ENCODE data around the gene METAP1.
"Not testable (repeated sequence)": the region's sequence is repeated elsewhere in the genome, so short reads cannot be mapped to it uniquely, and the experiment has no call there.

Gene METAP1

GRCh38 chr4:99074816-99075215 lies 79.3 kb downstream of the METAP1 start:
- CTCF ChIA-PET = interaction anchor here (1.2 kb wide), 1 partner anchor 13 kb away, joined by 3 read pairs; no protein-coding TSS in a partner anchor
- TF ChIP-seq CTCF (IDR thresholded peaks at IDR 0.05; ENCODE audit: control extremely low read depth, extremely low read depth, low read depth, missing control alignments) = no peak
- DNase-seq (ENCODE audit: extremely low spot score) = no peak
- POLR2A ChIA-PET = interaction anchor here (0.6 kb wide), 1 partner anchor 873 kb away, joined by 3 read pairs; no protein-coding TSS in a partner anchor

- CTCF ChIA-PET = no interaction called here
- no peak for DNase-seq (ENCODE audit: extremely low spot score)
- POLR2A ChIA-PET = no interaction called here
- no peak for TF ChIP-seq CTCF (IDR thresholded peaks at IDR 0.05; ENCODE audit: control extremely low read depth, extremely low read depth, low read depth, missing control alignments)
Measured at GRCh38 chr4:99076292-99076976, 80.9 kb downstream of the METAP1 start.

GRCh38 chr4:99077177-99077576 lies 81.7 kb downstream of the METAP1 start:
- ChIA-PET POLR2A (no interaction called here), CTCF (no interaction called here)
- no peak for DNase-seq (ENCODE audit: extremely low spot score)
- no peak for TF ChIP-seq CTCF (IDR thresholded peaks at IDR 0.05; ENCODE audit: control extremely low read depth, extremely low read depth, low read depth, missing control alignments)

- DNase-seq (ENCODE audit: extremely low spot score) = no peak
- ChIA-PET CTCF (interaction anchor here (0.8 to 1.6 kb wide), 5 partner anchors 9 to 83 kb away, joined by 3 to 5 read pairs (median 4); partner anchors contain the start of genes ADH5 and METAP1), POLR2A (no interaction called here)
- TF ChIP-seq CTCF (IDR thresholded peaks at IDR 0.05; ENCODE audit: control extremely low read depth, extremely low read depth, low read depth, missing control alignments) = no peak
Measured at GRCh38 chr4:99078336-99078735, 82.8 kb downstream of the METAP1 start.

GRCh38 chr4:99078931-99079624 lies 83.6 kb downstream of the METAP1 start:
- ChIA-PET CTCF (interaction anchor here (1.3 to 1.6 kb wide), 4 partner anchors 10 to 84 kb away, joined by 4 to 5 read pairs (median 4); partner anchors contain the start of gene METAP1), POLR2A (no interaction called here)
- no peak for DNase-seq (ENCODE audit: extremely low spot score)
- no peak for TF ChIP-seq CTCF (IDR thresholded peaks at IDR 0.05; ENCODE audit: control extremely low read depth, extremely low read depth, low read depth, missing control alignments)

GRCh38 chr4:99079625-99080295 lies 84.2 kb downstream of the METAP1 start:
- TF ChIP-seq CTCF (IDR thresholded peaks at IDR 0.05; ENCODE audit: control extremely low read depth, extremely low read depth, low read depth, missing control alignments) = no peak
- no peak for DNase-seq (ENCODE audit: extremely low spot score)
- ChIA-PET POLR2A (no interaction called here), CTCF (interaction anchor here (1.6 kb wide), 1 partner anchor 24 kb away, joined by 5 read pairs; no protein-coding TSS in a partner anchor)

GRCh38 chr4:99080869-99081268 lies 85.3 kb downstream of the METAP1 start:
- CTCF ChIA-PET; DNase-seq (ENCODE audit: extremely low spot score): not testable (repeated sequence)
- POLR2A ChIA-PET = interaction anchor here (0.7 kb wide), 1 partner anchor 81 kb away, joined by 4 read pairs; no protein-coding TSS in a partner anchor
